ENCODE measurements around the gene CUL4B.
A peak's percentile ranks its signal among the peaks of the same experiment; 100 is the strongest.
"Not testable (repeated sequence)": the region's sequence is repeated elsewhere in the genome, so short reads cannot be mapped to it uniquely, and the experiment has no call there.

The CUL4B gene

DNA sequence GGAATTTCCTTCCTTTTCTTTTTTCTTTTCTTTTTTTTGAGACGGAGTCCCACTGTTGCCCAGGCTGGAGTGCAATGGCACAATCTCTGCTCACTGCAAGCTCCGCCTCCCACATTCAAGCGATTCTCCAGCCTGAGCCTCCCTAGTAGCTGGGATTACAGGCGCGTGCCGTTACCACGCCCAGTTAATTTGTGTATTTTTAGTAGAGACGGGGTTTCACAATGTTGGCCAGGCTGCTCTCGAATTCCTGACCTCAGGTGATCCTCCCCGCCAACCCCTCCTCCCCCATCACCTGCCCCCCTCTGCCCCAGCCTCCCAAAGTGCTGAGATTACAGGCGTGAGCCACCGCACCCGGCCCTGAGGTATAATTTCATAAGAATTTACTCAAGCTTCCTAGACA is 13.0 kb upstream of the CUL4B start:
- not testable (repeated sequence) for H3K27me3 ChIP-seq (ENCODE audit: insufficient read depth, low read length, poor library complexity); DNase-seq; H2BK15ac ChIP-seq (replicated peaks; ENCODE audit: low read depth); H3K4me1 ChIP-seq (ENCODE audit: control insufficient read depth, low read depth, low read length); H3K18ac ChIP-seq (ENCODE audit: low read length); H3K9ac ChIP-seq (ENCODE audit: low read length); H3K79me2 ChIP-seq (ENCODE audit: control insufficient read depth, insufficient read depth, low read length); H3K56ac ChIP-seq (ENCODE audit: low read length); H4K5ac ChIP-seq (ENCODE audit: low read length); H3K23ac ChIP-seq (ENCODE audit: low read length); H2BK5ac ChIP-seq (ENCODE audit: low read length); H3K4me2 ChIP-seq (ENCODE audit: low read length); H3K79me1 ChIP-seq (ENCODE audit: low read length); H3K4me3 ChIP-seq (ENCODE audit: low read length); H4K8ac ChIP-seq (ENCODE audit: low read depth, low read length); H3K4ac ChIP-seq (ENCODE audit: low read depth, low read length); H3K27ac ChIP-seq (ENCODE audit: low read depth, low read length); H2AK5ac ChIP-seq (ENCODE audit: low read length); H2BK120ac ChIP-seq (ENCODE audit: low read depth, low read length); H3K36me3 ChIP-seq (ENCODE audit: control insufficient read depth, insufficient read depth, low read length)
- no CpG with 5 or more reads among the region's 13 CpGs for WGBS (ENCODE audit: extremely low coverage, insufficient coverage, low lambda C conversion rate)

DNA sequence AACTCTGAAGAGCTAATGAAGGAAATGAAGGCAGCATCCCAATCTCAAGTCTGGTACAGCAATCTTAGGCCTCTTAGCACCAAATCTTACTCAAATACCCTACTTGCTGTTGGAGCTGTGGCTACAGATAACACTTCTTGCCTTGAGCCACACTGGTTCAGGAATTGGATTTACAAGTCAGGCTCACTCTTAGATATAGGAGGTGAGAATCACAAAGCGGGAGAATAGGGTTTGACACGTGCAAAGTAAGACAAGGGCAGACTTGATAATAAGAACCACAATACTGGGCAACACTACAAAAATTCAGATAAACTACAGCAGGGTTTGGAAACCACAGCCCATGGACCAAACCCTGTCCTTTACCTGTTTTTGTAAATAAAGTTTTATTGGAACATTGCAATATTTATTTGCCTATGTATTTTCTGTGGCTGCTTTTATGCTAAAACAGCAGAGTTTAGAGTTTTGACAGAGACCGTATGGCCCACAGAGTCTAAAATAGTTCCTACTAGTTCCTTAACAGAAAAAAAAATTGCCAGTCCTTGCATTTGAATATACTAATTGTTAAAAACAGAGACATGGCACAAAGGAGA is 9.3 kb upstream of the CUL4B start:
- Histone ChIP-seq H2BK120ac (ENCODE audit: low read depth, low read length) (no peak overlapping the region), H4K5ac (ENCODE audit: low read length) (no peak overlapping the region), H3K27ac (ENCODE audit: low read depth, low read length) (no peak overlapping the region), H3K4ac (ENCODE audit: low read depth, low read length) (no peak overlapping the region), H3K4me2 (ENCODE audit: low read length) (no peak overlapping the region), H3K27me3 (ENCODE audit: insufficient read depth, low read length, poor library complexity) (no peaks in the 10 kb centered on the region), H3K23ac (ENCODE audit: low read length) (no peak overlapping the region), H3K79me2 (ENCODE audit: control insufficient read depth, insufficient read depth, low read length) (no peaks in the 10 kb centered on the region), H2BK15ac (replicated peaks; ENCODE audit: low read depth) (no peak overlapping the region), H3K4me1 (ENCODE audit: control insufficient read depth, low read depth, low read length) (no peaks in the 10 kb centered on the region), H3K79me1 (ENCODE audit: low read length) (no peaks in the 10 kb centered on the region), H2AK5ac (ENCODE audit: low read length) (no peak overlapping the region), H3K56ac (ENCODE audit: low read length) (no peak overlapping the region), H2BK5ac (ENCODE audit: low read length) (no peak overlapping the region), H3K4me3 (ENCODE audit: low read length) (no peak overlapping the region), H3K9ac (ENCODE audit: low read length) (no peak overlapping the region), H4K8ac (ENCODE audit: low read depth, low read length) (no peak overlapping the region), H3K36me3 (ENCODE audit: control insufficient read depth, insufficient read depth, low read length) (no peaks in the 10 kb centered on the region), H3K18ac (ENCODE audit: low read length) (no peak overlapping the region)
- WGBS (ENCODE audit: extremely low coverage, insufficient coverage, low lambda C conversion rate): no CpG with 5 or more reads among the region's 3 CpGs
- peak; percentile 16 for DNase-seq

DNA sequence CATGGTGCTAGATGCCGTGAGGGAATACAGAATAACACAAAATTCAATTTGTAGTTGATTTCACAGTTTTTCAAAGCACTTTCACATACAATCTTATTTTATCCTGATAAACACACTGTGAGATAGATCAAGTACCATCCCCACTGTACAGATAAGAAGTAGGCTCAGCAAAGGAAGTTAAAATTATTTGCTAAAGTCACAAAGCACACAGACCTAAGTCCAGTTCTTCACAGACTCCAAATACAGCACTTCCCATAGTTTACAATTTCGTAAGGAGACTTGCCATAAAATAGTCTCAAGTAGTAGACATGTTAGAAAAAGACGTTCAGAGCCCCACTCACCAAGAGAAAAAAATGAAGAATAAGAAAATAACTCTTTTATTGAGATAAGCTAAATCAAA is 7.8 kb upstream of the CUL4B start:
- WGBS (ENCODE audit: extremely low coverage, insufficient coverage, low lambda C conversion rate): no CpG with 5 or more reads among the region's 3 CpGs
- Histone ChIP-seq H3K36me3 (ENCODE audit: control insufficient read depth, insufficient read depth, low read length) (no peaks in the 10 kb centered on the region), H3K79me1 (ENCODE audit: low read length) (no peaks in the 10 kb centered on the region), H3K56ac (ENCODE audit: low read length) (no peak overlapping the region), H2BK15ac (replicated peaks; ENCODE audit: low read depth) (no peak overlapping the region), H3K9ac (ENCODE audit: low read length) (no peak overlapping the region), H3K18ac (ENCODE audit: low read length) (no peak overlapping the region), H3K23ac (ENCODE audit: low read length) (no peak overlapping the region), H3K27ac (ENCODE audit: low read depth, low read length) (no peak overlapping the region), H3K79me2 (ENCODE audit: control insufficient read depth, insufficient read depth, low read length) (no peaks in the 10 kb centered on the region), H2AK5ac (ENCODE audit: low read length) (no peak overlapping the region), H2BK5ac (ENCODE audit: low read length) (no peak overlapping the region), H3K4me3 (ENCODE audit: low read length) (no peak overlapping the region), H3K4me2 (ENCODE audit: low read length) (no peak overlapping the region), H4K5ac (ENCODE audit: low read length) (no peak overlapping the region), H3K4me1 (ENCODE audit: control insufficient read depth, low read depth, low read length) (no peaks in the 10 kb centered on the region), H2BK120ac (ENCODE audit: low read depth, low read length) (no peak overlapping the region), H3K4ac (ENCODE audit: low read depth, low read length) (no peak overlapping the region), H3K27me3 (ENCODE audit: insufficient read depth, low read length, poor library complexity) (no peaks in the 10 kb centered on the region), H4K8ac (ENCODE audit: low read depth, low read length) (no peak overlapping the region)
- no peak for DNase-seq

- H3K4me2 ChIP-seq (ENCODE audit: low read length): no peak overlapping the region
- no peak overlapping the region for H3K27ac ChIP-seq (ENCODE audit: low read depth, low read length)
- no peaks in the 10 kb centered on the region for H3K27me3 ChIP-seq (ENCODE audit: insufficient read depth, low read length, poor library complexity)
- DNase-seq: no peak
- no peaks in the 10 kb centered on the region for H3K79me2 ChIP-seq (ENCODE audit: control insufficient read depth, insufficient read depth, low read length)
- no peak overlapping the region for H4K8ac ChIP-seq (ENCODE audit: low read depth, low read length)
- no peak overlapping the region for H3K56ac ChIP-seq (ENCODE audit: low read length)
- H2BK15ac ChIP-seq (replicated peaks; ENCODE audit: low read depth): no peak overlapping the region
- no peak overlapping the region for H4K5ac ChIP-seq (ENCODE audit: low read length)
- no peak overlapping the region for H3K4ac ChIP-seq (ENCODE audit: low read depth, low read length)
- H2BK120ac ChIP-seq (ENCODE audit: low read depth, low read length): no peak overlapping the region
- no peak overlapping the region for H3K18ac ChIP-seq (ENCODE audit: low read length)
- no peaks in the 10 kb centered on the region for H3K4me1 ChIP-seq (ENCODE audit: control insufficient read depth, low read depth, low read length)
- H3K23ac ChIP-seq (ENCODE audit: low read length): no peak overlapping the region
- H3K4me3 ChIP-seq (ENCODE audit: low read length): no peak overlapping the region
- no peaks in the 10 kb centered on the region for H3K79me1 ChIP-seq (ENCODE audit: low read length)
- H3K9ac ChIP-seq (ENCODE audit: low read length): no peak overlapping the region
- H2AK5ac ChIP-seq (ENCODE audit: low read length): no peak overlapping the region
- no peaks in the 10 kb centered on the region for H3K36me3 ChIP-seq (ENCODE audit: control insufficient read depth, insufficient read depth, low read length)
- no peak overlapping the region for H2BK5ac ChIP-seq (ENCODE audit: low read length)
Measured at GRCh38 chrX:120568035-120568434, 7.3 kb upstream of the CUL4B start.

DNA sequence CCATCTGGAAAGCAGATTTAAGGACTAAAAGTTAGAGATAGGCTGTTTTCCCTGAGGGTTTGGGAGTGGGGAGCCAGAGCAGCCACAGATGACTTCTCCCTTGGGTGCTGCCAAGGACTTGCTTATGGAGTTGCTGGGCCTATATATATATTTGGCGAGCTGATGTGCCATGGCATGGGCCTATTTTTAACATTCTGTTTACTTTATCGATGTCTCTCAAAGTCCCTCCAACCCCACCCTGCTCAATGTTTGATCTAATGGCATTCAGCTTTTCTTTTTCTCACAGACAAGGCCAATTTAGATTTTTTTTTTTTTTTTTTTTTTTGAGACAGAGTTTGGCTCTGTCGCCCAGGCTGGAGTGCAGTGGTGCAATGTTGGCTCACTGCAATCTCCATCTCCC is 6.1 kb upstream of the CUL4B start:
- Histone ChIP-seq H3K23ac (ENCODE audit: low read length) (no peak overlapping the region), H3K27ac (ENCODE audit: low read depth, low read length) (no peak overlapping the region), H3K4me3 (ENCODE audit: low read length) (no peak overlapping the region), H2BK15ac (replicated peaks; ENCODE audit: low read depth) (no peak overlapping the region), H2AK5ac (ENCODE audit: low read length) (no peak overlapping the region), H3K4me1 (ENCODE audit: control insufficient read depth, low read depth, low read length) (no peaks in the 10 kb centered on the region), H4K8ac (ENCODE audit: low read depth, low read length) (no peak overlapping the region), H3K9ac (ENCODE audit: low read length) (no peak overlapping the region), H3K4me2 (ENCODE audit: low read length) (no peak overlapping the region), H3K79me2 (ENCODE audit: control insufficient read depth, insufficient read depth, low read length) (no peaks in the 10 kb centered on the region), H3K79me1 (ENCODE audit: low read length) (no peaks in the 10 kb centered on the region), H3K27me3 (ENCODE audit: insufficient read depth, low read length, poor library complexity) (no peaks in the 10 kb centered on the region), H3K18ac (ENCODE audit: low read length) (no peak overlapping the region), H3K4ac (ENCODE audit: low read depth, low read length) (no peak overlapping the region), H3K56ac (ENCODE audit: low read length) (no peak overlapping the region), H2BK5ac (ENCODE audit: low read length) (no peak overlapping the region), H2BK120ac (ENCODE audit: low read depth, low read length) (no peak overlapping the region), H3K36me3 (ENCODE audit: control insufficient read depth, insufficient read depth, low read length) (no peaks in the 10 kb centered on the region), H4K5ac (ENCODE audit: low read length) (no peak overlapping the region)
- WGBS (ENCODE audit: extremely low coverage, insufficient coverage, low lambda C conversion rate): no CpG with 5 or more reads among the region's 3 CpGs
- DNase-seq: no peak

GRCh38 chrX:120564925-120565324 is 4.2 kb upstream of the CUL4B start:
- Histone ChIP-seq H3K27me3 (ENCODE audit: insufficient read depth, low read length, poor library complexity) (no peaks in the 10 kb centered on the region), H2BK5ac (ENCODE audit: low read length) (no peak overlapping the region), H3K79me2 (ENCODE audit: control insufficient read depth, insufficient read depth, low read length) (no peaks in the 10 kb centered on the region), H3K4ac (ENCODE audit: low read depth, low read length) (no peak overlapping the region), H3K4me1 (ENCODE audit: control insufficient read depth, low read depth, low read length) (no peaks in the 10 kb centered on the region), H3K23ac (ENCODE audit: low read length) (no peak overlapping the region), H4K8ac (ENCODE audit: low read depth, low read length) (no peak overlapping the region), H3K9ac (ENCODE audit: low read length) (no peak overlapping the region), H3K79me1 (ENCODE audit: low read length) (no peaks in the 10 kb centered on the region), H2AK5ac (ENCODE audit: low read length) (no peak overlapping the region), H3K27ac (ENCODE audit: low read depth, low read length) (no peak overlapping the region), H4K5ac (ENCODE audit: low read length) (no peak overlapping the region), H3K56ac (ENCODE audit: low read length) (no peak overlapping the region), H3K4me3 (ENCODE audit: low read length) (no peak overlapping the region), H2BK120ac (ENCODE audit: low read depth, low read length) (no peak overlapping the region), H3K4me2 (ENCODE audit: low read length) (no peak overlapping the region), H2BK15ac (replicated peaks; ENCODE audit: low read depth) (no peak overlapping the region), H3K36me3 (ENCODE audit: control insufficient read depth, insufficient read depth, low read length) (no peaks in the 10 kb centered on the region), H3K18ac (ENCODE audit: low read length) (no peak overlapping the region)
- no CpG with 5 or more reads among the region's 1 CpG for WGBS (ENCODE audit: extremely low coverage, insufficient coverage, low lambda C conversion rate)
- no peak for DNase-seq

Data from mesendoderm (in vitro differentiated cells).